ENCODE measurements around the gene SND1. TPM values are rescaled to one million over a fixed set of nuclear protein-coding genes. Genes with fewer than 3 reads are reported as not detected.

Gene SND1
- total RNA-seq, 2 experiments from 2014 or later: 132 to 148 TPM

DNA sequence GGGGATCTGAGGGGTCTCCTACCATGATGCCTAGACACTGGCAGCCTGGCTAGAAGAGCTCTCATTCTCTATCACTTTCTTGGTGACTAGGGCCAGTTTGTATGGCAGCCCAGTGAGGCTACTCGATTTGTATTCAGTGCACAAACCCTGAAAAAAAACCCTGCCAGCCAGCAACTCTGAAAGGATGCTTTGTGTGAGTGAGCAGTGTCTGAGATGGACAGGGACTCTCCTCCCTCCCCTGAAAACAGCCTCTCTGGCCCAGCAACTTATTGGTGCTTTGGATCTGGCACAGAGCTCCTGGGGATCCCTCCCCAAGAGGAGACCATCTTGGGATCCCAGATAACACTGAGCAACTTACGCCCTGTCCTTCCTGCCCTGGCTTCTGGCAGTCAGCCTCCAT is 390.0 kb downstream of the SND1 start:
- POLR2A ChIA-PET: no interaction called here
- Mint-ChIP-seq H3K27me3 (no peaks in the 10 kb centered on the region), H3K36me3 (peaks cover 1% of the 10 kb centered on the region), H3K4me1 (peaks cover 21% of the 10 kb centered on the region), H3K27ac (no peak overlapping the region), H3K4me3 (no peak overlapping the region), H3K9me3 (no peaks in the 10 kb centered on the region)
- DNase-seq (no peak), ATAC-seq (ENCODE audit: low read depth) (no peak)

DNA sequence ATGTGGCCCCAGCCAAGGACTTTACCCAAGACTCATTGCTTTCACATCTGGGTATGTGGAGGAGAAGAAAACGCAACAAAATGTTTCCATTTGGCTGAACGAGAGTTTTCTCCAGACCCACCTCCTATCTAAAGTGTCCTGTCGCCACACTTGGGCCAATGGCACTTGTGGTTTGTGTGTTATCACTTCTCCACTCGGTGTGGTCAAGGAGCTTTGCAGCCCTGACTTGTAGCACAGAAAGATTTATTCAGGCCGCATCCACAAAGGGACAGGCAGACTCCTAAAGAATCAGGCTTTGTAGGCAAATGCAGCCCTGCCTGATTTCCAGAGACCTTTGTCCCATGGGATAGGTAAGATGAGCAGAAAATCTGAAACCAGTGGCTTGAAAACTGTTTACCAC is 392.1 kb downstream of the SND1 start:
- H3K36me3 Mint-ChIP-seq: peaks cover 1% of the 10 kb centered on the region
- no peak for ATAC-seq (ENCODE audit: low read depth)

DNA sequence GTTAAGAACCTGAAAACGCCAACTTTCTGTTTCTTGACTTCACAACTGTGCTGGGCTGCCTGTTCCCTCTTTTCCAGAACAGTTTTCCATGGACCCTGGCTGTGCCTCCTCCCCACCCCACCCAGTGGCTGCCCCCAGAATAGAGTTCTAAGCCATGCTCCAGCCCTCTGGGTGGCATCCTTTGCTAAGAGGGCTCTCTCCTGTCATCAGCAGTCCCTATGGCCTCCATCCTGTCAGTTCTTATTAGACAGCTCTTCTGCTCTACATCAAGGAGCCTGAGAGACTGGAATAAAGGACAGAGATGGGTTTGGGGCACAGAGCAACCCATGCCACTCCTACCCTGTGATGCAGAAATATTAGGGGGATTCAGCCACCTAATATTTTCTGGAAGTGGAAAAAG is 393.2 kb downstream of the SND1 start:
- DNase-seq (no peak), ATAC-seq (ENCODE audit: low read depth) (no peak)
- no peak overlapping the region for H3K4me3 Mint-ChIP-seq
- H3K27me3 Mint-ChIP-seq: no peaks in the 10 kb centered on the region
- POLR2A ChIA-PET: no interaction called here
- peaks cover 3% of the 10 kb centered on the region for H3K36me3 Mint-ChIP-seq
- H3K9me3 Mint-ChIP-seq: no peaks in the 10 kb centered on the region
- H3K4me1 Mint-ChIP-seq: peaks cover 21% of the 10 kb centered on the region
- H3K27ac Mint-ChIP-seq: no peak overlapping the region

More for the DNA sequence above, 392.1 kb downstream of the SND1 start:
- H3K9me3 Mint-ChIP-seq: no peaks in the 10 kb centered on the region
- no peaks in the 10 kb centered on the region for H3K27me3 Mint-ChIP-seq
- POLR2A ChIA-PET: no interaction called here
- peaks cover 19% of the 10 kb centered on the region for H3K4me1 Mint-ChIP-seq
- no peak overlapping the region for H3K4me3 Mint-ChIP-seq
- no peak for DNase-seq
- H3K27ac Mint-ChIP-seq: no peak overlapping the region

DNA sequence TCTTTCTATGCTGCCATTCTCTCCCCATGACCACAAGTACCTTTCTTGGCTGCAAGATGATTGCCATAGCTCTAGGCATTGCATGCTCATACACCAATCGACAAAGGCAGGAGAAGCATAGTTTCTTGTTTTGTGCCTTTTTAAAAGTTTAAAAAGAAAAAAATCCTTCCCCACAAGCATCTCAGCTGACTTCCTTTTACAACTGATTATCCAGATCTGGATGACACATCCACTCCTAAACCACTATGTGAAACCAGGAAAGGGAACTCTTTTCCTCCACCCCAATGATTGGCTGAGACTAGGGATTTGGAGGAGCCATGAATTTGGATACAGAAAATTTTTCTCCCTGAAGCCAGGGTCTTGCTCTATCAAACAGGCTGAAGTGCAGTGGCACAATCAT is 393.8 kb downstream of the SND1 start:
- no peak for DNase-seq
- H3K9me3 Mint-ChIP-seq: no peaks in the 10 kb centered on the region
- no peak overlapping the region for H3K27ac Mint-ChIP-seq
- peaks cover 5% of the 10 kb centered on the region for H3K36me3 Mint-ChIP-seq
- ATAC-seq (ENCODE audit: low read depth): no peak
- POLR2A ChIA-PET: interaction anchor here (0.7 kb wide), 1 partner anchor 58 kb away, joined by 3 read pairs; no protein-coding TSS in a partner anchor
- no peak overlapping the region for H3K4me3 Mint-ChIP-seq
- H3K27me3 Mint-ChIP-seq: no peaks in the 10 kb centered on the region
- peaks cover 20% of the 10 kb centered on the region for H3K4me1 Mint-ChIP-seq

DNA sequence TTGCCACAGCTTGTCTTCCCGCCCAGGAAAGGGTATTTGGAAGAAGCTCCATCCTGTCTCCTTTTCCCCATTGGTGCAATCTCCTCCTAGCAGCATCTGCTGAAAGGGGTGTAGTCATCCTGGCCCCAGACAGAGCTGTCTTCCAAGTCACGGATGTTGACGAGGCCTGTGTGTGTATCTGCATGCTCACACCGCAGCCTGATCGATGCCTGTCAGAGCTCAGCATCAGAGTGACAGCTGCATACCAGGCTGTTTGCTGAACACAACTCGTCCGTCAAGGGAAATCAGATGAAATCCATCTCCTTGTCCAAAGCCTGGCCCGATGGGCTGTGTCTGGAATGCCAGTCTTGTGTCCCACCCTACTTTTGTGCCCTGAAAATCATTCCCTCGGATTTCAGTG is 400.4 kb downstream of the SND1 start:
- POLR2A ChIA-PET: interaction anchor here (0.5 kb wide), 1 partner anchor 126 kb away, joined by 5 read pairs; no protein-coding TSS in a partner anchor
- DNase-seq (no peak), ATAC-seq (ENCODE audit: low read depth) (no peak)
- Mint-ChIP-seq H3K9me3 (no peaks in the 10 kb centered on the region), H3K4me1 (peaks cover 21% of the 10 kb centered on the region), H3K4me3 (no peak overlapping the region), H3K36me3 (peaks cover 5% of the 10 kb centered on the region), H3K27me3 (no peaks in the 10 kb centered on the region), H3K27ac (no peak overlapping the region)

DNA sequence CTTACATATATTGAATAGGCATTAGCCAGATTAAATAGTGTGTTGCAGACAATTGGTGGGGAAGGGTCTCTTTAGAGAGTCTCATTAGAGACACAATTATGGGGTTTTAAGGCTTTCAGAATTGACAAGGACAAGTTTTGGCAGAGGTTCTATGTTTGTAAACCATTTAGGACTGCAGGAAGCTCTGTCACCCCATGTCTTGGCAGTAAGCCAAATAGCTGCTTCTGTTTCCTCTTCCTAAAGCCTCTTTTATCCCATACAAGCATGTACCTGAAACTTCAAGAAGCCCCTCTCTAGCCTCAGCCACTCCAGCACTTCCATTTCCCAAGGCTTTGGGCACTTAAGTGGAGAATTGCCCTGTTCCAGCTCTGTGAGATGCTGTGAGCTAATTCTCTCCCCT is 401.0 kb downstream of the SND1 start:
- H3K4me1 Mint-ChIP-seq: peaks cover 27% of the 10 kb centered on the region

DNA sequence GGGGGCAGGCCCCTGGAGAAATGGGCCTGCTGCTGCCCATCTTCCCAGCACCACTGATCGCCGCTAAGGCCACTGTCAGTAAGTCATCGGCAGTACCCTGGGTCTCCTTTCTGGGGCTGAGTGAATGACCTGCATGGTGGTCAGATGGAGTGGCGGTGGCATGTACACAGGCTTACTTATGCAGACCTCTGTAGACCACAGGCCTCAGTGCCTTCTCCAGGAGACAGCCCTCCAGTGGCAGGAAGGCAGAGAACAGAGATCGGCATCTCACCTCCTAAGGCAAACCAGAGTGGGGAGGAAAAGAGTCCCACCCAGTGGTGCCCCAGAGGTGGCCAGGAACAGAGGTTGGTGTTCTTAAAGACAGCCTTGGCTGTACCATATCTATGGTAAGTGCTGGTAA is 402.0 kb downstream of the SND1 start:
- no peak overlapping the region for H3K27ac Mint-ChIP-seq

More for the DNA sequence above, 401.0 kb downstream of the SND1 start:
- peaks cover 7% of the 10 kb centered on the region for H3K36me3 Mint-ChIP-seq
- POLR2A ChIA-PET: no interaction called here
- ATAC-seq (ENCODE audit: low read depth) (peak; percentile 31), DNase-seq (no peak)
- H3K9me3 Mint-ChIP-seq: no peaks in the 10 kb centered on the region
- no peaks in the 10 kb centered on the region for H3K27me3 Mint-ChIP-seq
- no peak overlapping the region for H3K27ac Mint-ChIP-seq
- H3K4me3 Mint-ChIP-seq: no peak overlapping the region

DNA sequence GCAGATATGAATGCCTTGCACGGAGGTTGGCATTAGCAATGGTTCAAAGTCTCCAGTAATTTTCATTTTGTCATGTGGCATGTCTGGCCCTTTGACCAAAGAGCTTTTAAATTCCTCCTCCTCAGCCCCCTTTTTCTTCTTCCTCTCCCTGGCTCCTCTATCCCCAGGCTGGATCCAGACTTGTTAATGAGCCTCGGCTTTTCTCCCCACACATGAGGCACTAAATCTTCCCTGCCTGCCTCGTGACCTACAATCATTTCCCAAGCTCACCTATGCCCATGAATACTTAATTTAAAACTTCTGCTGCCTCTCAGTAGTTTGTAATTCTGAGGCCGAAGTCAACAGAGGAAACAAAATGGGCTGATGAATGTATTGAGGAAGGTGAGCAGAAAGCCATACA is 402.5 kb downstream of the SND1 start:
- no peak overlapping the region for H3K27ac Mint-ChIP-seq
- no peaks in the 10 kb centered on the region for H3K27me3 Mint-ChIP-seq
- ATAC-seq (ENCODE audit: low read depth): no peak
- no peak for DNase-seq
- POLR2A ChIA-PET: no interaction called here
- peaks cover 5% of the 10 kb centered on the region for H3K36me3 Mint-ChIP-seq
- no peak overlapping the region for H3K4me3 Mint-ChIP-seq
- H3K9me3 Mint-ChIP-seq: no peaks in the 10 kb centered on the region
- H3K4me1 Mint-ChIP-seq: peaks cover 39% of the 10 kb centered on the region

More for the DNA sequence above, 402.0 kb downstream of the SND1 start:
- ATAC-seq (ENCODE audit: low read depth) (no peak), DNase-seq (no peak)
- H3K36me3 Mint-ChIP-seq: peaks cover 7% of the 10 kb centered on the region
- H3K9me3 Mint-ChIP-seq: no peaks in the 10 kb centered on the region
- no peak overlapping the region for H3K4me3 Mint-ChIP-seq
- POLR2A ChIA-PET: no interaction called here
- H3K4me1 Mint-ChIP-seq: peaks cover 37% of the 10 kb centered on the region
- H3K27me3 Mint-ChIP-seq: no peaks in the 10 kb centered on the region

DNA sequence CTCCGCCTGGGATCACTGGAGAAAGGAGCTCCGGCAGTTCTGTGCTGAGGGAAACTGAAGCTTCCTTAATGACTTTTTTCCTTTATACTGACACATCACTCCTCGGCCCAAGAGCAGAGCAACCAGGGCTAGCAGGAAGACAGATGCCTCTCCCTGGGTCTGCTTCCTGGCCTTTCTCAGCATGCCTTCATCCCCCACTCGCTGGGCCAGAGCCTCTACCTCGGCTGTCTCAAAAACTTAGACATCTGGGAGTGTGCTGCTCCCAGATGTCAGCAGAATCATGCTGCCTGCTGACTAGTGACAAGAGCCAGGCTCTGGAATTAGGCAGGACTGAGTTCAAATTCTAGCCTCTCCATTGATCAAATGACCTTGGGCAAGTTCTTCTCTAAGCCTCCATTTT is 403.6 kb downstream of the SND1 start:
- POLR2A ChIA-PET: no interaction called here
- Mint-ChIP-seq H3K27me3 (no peaks in the 10 kb centered on the region), H3K9me3 (no peaks in the 10 kb centered on the region), H3K27ac (no peak overlapping the region), H3K4me1 (peaks cover 49% of the 10 kb centered on the region), H3K4me3 (no peak overlapping the region), H3K36me3 (peaks cover 5% of the 10 kb centered on the region)
- ATAC-seq (ENCODE audit: low read depth) (no peak), DNase-seq (no peak)

DNA sequence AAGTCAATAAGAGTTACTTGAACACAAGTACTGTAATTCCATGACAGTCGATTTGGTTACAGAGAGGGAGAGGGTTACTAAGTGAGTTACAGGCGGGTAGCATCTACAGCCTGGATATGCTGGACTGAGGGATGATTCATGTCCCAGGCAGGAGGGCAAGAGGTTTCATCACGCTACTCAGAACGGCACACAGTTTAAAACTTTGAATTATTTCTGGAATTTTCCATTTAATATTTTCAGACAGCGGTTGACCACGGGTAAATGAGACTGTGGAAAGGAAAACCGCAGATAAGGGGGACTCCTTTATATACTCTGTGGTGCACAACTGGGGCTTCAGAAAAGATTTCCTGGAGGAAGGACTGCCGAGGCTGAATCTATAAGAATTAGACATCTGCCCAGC is 404.9 kb downstream of the SND1 start:
- H3K36me3 Mint-ChIP-seq: peaks cover 3% of the 10 kb centered on the region
- no peak for DNase-seq
- POLR2A ChIA-PET: no interaction called here
- no peak for ATAC-seq (ENCODE audit: low read depth)
- peaks cover 49% of the 10 kb centered on the region for H3K4me1 Mint-ChIP-seq
- no peaks in the 10 kb centered on the region for H3K9me3 Mint-ChIP-seq
- H3K27me3 Mint-ChIP-seq: no peaks in the 10 kb centered on the region
- H3K4me3 Mint-ChIP-seq: no peak overlapping the region
- no peak overlapping the region for H3K27ac Mint-ChIP-seq

DNA sequence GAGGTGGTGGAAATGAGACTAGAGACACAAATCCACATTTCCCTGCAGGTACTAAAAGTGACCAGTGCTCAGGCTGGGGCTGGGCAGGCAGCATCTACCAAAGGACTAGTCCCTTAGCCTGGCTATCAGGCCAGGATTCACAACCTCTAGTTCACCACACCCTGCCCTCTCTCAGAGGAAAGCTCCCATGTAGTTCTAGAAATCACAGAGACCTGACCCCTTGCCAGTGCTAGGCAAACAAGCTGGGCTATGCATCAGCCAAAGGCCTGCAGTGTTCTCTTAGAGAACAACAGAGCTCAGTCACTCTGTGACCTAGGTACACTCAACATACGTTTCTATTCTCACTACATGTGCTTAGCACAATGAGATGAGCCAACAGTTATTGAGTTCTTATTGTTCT is 405.9 kb downstream of the SND1 start:
- DNase-seq: no peak
- no peaks in the 10 kb centered on the region for H3K9me3 Mint-ChIP-seq
- H3K36me3 Mint-ChIP-seq: peaks cover 3% of the 10 kb centered on the region
- ATAC-seq (ENCODE audit: low read depth): no peak
- peaks cover 44% of the 10 kb centered on the region for H3K4me1 Mint-ChIP-seq
- H3K4me3 Mint-ChIP-seq: no peak overlapping the region
- POLR2A ChIA-PET: interaction anchor here (0.9 to 1.9 kb wide), 2 partner anchors 10 to 46 kb away, joined by 4 to 7 read pairs; no protein-coding TSS in a partner anchor
- H3K27me3 Mint-ChIP-seq: no peaks in the 10 kb centered on the region
- peak overlapping the region; percentile 6 for H3K27ac Mint-ChIP-seq

DNA sequence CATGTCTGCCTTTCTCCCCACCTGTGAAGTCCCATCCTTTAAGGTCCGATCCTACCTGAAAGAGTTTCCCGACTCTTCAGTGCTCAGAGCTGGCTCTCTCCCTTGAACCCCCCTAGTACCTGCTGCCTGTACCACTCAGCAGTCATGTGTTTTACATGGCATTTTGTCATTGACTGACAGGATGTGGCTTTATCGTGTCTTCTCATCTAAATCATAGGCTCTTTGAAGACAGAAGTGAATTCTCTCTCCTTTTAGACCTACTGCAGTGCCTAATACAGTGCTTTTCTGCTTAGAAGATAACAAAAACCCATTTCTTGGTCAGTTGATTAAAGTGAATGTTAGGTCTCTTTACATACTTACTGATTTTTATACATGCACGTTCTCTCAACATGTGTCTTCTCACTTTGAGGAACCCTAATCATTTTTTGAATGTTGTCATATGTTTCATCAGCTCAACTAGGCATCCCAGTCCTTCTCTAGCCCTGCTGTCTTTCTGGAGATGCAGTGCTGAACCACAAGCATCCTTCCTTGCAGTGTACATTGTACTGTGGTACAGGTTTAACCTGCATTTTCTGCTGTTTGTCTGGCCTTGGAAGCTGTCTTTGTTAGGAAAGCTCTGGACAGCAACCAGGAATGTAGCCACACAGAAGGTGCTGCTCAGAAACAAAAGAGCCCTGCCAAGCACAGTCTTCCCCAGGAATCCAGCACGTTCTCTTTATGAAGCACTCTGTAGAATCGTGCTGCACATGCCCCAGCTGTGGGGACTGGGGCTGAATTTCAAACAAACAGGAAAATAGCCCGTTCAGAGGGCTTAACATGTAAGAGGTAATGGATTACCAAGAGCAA is 407.4 kb downstream of the SND1 start:
- POLR2A ChIA-PET: interaction anchor here (1.1 to 1.9 kb wide), 2 partner anchors 9 to 50 kb away, joined by 3 to 7 read pairs; no protein-coding TSS in a partner anchor
- peak overlapping the region; percentile 86 for H3K27ac Mint-ChIP-seq
- peaks cover 38% of the 10 kb centered on the region for H3K4me1 Mint-ChIP-seq
- H3K9me3 Mint-ChIP-seq: no peaks in the 10 kb centered on the region
- H3K27me3 Mint-ChIP-seq: no peaks in the 10 kb centered on the region
- ATAC-seq (ENCODE audit: low read depth) (peak; percentile 93), DNase-seq (no peak)
- H3K4me3 Mint-ChIP-seq: peak overlapping the region; percentile 59
- peaks cover 6% of the 10 kb centered on the region for H3K36me3 Mint-ChIP-seq

DNA sequence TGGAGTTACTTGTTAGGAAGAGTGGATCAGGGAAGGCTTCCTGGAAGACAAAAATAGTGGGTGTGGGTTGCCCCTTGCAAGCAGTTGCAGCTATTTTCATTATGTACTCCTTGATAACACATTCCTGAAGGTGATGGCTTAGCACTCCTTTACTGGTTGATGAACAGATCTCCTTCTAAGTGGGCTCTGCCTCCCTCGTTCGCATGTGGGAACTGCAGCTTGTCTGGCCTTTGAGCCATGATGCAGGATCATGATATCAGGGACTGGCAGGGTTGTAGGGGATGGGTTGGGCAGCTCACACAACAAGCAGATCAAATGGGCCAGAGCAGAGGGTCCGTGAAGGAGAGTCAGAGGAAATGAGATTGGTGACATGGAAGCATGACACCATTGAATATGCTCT is 408.0 kb downstream of the SND1 start:
- Mint-ChIP-seq H3K27me3 (no peaks in the 10 kb centered on the region), H3K36me3 (peaks cover 9% of the 10 kb centered on the region), H3K27ac (peak overlapping the region; percentile 86), H3K4me1 (peaks cover 40% of the 10 kb centered on the region), H3K4me3 (peak overlapping the region; percentile 59), H3K9me3 (no peaks in the 10 kb centered on the region)
- no peak for ATAC-seq (ENCODE audit: low read depth)
- POLR2A ChIA-PET: interaction anchor here (1.1 kb wide), 1 partner anchor 49 kb away, joined by 3 read pairs; no protein-coding TSS in a partner anchor
- no peak for DNase-seq

DNA sequence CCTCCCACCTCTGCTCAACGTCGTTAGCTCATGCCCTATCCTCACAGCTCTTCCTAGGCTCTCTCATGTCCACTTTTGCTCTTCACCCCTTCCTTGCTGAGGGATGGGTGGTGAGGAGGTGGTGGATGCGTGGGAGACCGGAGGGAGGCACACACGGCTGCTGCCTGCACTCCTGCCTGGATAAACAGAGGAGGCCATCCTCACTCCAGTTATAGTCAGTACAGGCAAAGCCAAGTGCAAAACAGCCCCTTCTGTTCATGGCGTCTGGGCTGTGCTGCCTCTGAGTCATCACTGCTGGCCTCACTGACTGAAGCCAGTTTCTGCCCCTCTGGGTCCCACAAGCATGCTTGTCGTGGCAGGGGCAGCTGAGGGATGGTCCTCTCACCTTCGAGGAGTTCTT is 411.1 kb downstream of the SND1 start:
- Mint-ChIP-seq H3K4me3 (no peak overlapping the region), H3K9me3 (no peaks in the 10 kb centered on the region), H3K36me3 (peaks cover 8% of the 10 kb centered on the region), H3K4me1 (peaks cover 34% of the 10 kb centered on the region), H3K27me3 (no peaks in the 10 kb centered on the region), H3K27ac (no peak overlapping the region)
- ATAC-seq (ENCODE audit: low read depth): no peak
- DNase-seq: no peak
- POLR2A ChIA-PET: no interaction called here
